Effector memory CD8-positive, alpha-beta T cell (primary cell): Measurements from ENCODE around the gene SEC14L5.
"Not testable (repeated sequence)": the region's sequence is repeated elsewhere in the genome, so short reads cannot be mapped to it uniquely, and the experiment has no call there.

ENCODE experiments used
- ATAC-seq: fragments of 150-1000 bp; cut with Tn5 transposase; replicated peaks from 2 replicates; pipeline ENCODE4 v1.10.0; 2021; ENCODE audit warnings: mild to moderate bottlenecking, moderate library complexity
- DNase-seq, 3 experiments: peaks; one replicate each; pipeline ENCODE4 v3.0.0; 2021
- H3K27ac Mint-ChIP-seq, 2 donors: one replicate each; pipeline ENCODE4 v1.8.0; 2022; ENCODE audit warnings: mild to moderate bottlenecking in 2 of 2, mixed read lengths in 2 of 2, moderate library complexity in 2 of 2
- H3K27me3 Mint-ChIP-seq, 2 donors: one replicate each; pipeline ENCODE4 v1.8.0; 2022; ENCODE audit warnings: mixed read lengths in 2 of 2
- H3K36me3 Mint-ChIP-seq: one replicate; pipeline ENCODE4 v1.8.0; 2022; ENCODE audit warnings: mild to moderate bottlenecking, moderate library complexity, mixed read lengths; ENCODE audit not compliant: insufficient read depth
- H3K4me1 Mint-ChIP-seq, 2 donors: one replicate each; pipeline ENCODE4 v1.8.0; 2022; ENCODE audit warnings: low read depth in 2 of 2, mixed read lengths in 2 of 2
- H3K4me3 Mint-ChIP-seq, 2 donors: one replicate each; pipeline ENCODE4 v1.8.0; 2022; ENCODE audit warnings: mild to moderate bottlenecking in 2 of 2, mixed read lengths in 2 of 2, moderate library complexity in 2 of 2
- H3K9me3 Mint-ChIP-seq, 2 donors: one replicate each; pipeline ENCODE4 v1.8.0; 2022; ENCODE audit warnings: mixed read lengths in 2 of 2

The SEC14L5 gene

DNA sequence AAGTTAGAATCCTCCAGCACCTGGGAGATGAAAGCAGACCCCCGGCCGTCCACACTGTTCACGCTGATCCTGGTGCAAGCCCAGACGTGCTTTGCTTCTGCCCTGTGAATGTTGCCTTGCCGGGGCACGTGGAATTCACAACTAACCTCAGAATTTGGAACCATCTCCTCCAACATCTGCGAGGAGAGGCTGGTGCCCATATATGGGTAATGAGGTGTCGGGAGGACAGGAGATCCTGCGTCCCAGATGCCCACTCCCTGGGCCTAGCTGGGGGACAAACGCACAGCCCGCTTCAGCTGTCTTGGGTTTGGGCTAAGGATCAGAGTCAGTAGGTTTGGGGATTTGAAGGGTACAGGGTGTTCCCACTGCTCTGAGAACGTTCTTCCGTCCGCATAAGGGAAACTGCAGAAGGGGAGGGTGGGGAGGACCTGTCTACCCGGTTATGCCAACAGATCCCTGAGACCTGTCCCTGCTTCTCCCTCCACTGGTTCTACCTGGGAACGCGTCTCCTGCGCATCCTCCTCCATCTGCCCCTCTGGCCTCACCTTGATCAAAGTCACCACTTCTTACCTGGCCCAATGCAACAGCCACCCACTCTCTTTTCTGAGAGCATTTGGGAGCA, 35.3 kb upstream of the SEC14L5 start:
- no peak overlapping the region for H3K4me3 Mint-ChIP-seq
- ATAC-seq: no peak
- no peaks in the 10 kb centered on the region for H3K4me1 Mint-ChIP-seq
- H3K36me3 Mint-ChIP-seq: no peaks in the 10 kb centered on the region
- no peak overlapping the region for H3K27ac Mint-ChIP-seq
- no peak for DNase-seq
- peaks cover 6 to 9% of the 10 kb centered on the region in 2 donors for H3K9me3 Mint-ChIP-seq
- peaks cover 24 to 54% of the 10 kb centered on the region in 2 donors for H3K27me3 Mint-ChIP-seq

GRCh38 chr16:4923853-4924252, 34.3 kb upstream of the SEC14L5 start:
- Mint-ChIP-seq H3K9me3 (peaks cover 6 to 9% of the 10 kb centered on the region in 2 donors), H3K4me3 (no peak overlapping the region), H3K27ac (no peak overlapping the region), H3K4me1 (no peaks in the 10 kb centered on the region), H3K36me3 (no peaks in the 10 kb centered on the region), H3K27me3 (peaks cover 24 to 43% of the 10 kb centered on the region in 2 donors)
- ATAC-seq: no peak
- no peak for DNase-seq

DNA sequence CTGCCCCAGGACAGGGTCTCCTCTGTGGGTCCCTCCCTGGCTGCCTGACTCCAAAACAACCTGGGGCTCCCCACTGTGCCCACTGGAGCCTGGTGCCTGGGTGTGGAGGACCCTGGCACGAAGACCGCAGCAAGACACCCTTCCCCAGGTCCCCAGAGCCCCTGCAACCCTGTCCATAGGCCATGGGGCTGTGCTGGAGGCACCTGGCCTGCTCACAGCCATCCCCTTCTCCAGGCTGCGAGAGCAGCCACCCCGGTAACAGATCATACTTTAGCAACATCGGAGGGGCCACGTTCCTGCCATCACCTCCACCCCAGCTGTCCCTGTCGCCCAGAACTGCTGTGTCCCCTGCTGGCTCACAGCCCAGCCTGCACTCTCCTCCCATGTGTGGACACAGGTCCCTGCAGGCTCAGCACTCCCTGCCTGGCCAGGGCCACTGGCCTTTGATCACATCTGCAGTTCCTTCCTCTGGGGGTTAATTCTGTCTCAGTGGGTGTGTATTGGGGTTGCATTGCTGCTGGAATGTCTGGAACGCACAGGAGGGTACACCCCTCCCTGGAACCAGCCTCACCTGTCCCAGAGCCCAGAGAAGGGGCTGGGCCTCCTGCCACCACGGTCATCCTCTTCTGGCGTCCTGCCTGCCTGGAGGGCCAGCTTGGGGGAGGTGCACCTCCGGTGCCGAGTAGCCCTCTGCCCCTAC, 33.4 kb upstream of the SEC14L5 start:
- DNase-seq (no peak), ATAC-seq (no peak)
- Mint-ChIP-seq H3K27ac (no peak overlapping the region), H3K4me3 (no peak overlapping the region), H3K9me3 (peaks cover 6 to 9% of the 10 kb centered on the region in 2 donors), H3K36me3 (peaks cover 5% of the 10 kb centered on the region), H3K27me3 (peaks cover 24 to 35% of the 10 kb centered on the region in 2 donors), H3K4me1 (no peaks in the 10 kb centered on the region)

DNA sequence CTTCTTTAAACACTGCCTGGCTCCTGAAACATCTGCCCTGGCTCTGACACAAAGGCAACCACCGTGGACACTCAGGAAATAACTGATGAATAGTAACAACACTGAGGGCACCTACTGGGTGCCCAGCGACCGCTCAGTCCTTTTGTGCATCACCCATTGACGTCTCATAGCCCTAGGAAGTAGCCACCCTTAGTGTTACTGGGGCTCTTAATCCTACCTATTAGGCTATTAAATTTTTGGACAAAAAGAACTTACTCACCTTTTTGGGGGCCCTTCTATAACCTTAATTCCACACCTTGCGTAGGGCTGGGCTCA, 32.9 kb upstream of the SEC14L5 start:
- Mint-ChIP-seq H3K27me3 (peaks cover 25 to 33% of the 10 kb centered on the region in 2 donors), H3K4me3 (no peak overlapping the region), H3K27ac (no peak overlapping the region), H3K9me3 (peaks cover 6 to 9% of the 10 kb centered on the region in 2 donors), H3K36me3 (peaks cover 5% of the 10 kb centered on the region), H3K4me1 (no peaks in the 10 kb centered on the region)
- DNase-seq (no peak), ATAC-seq (no peak)

DNA sequence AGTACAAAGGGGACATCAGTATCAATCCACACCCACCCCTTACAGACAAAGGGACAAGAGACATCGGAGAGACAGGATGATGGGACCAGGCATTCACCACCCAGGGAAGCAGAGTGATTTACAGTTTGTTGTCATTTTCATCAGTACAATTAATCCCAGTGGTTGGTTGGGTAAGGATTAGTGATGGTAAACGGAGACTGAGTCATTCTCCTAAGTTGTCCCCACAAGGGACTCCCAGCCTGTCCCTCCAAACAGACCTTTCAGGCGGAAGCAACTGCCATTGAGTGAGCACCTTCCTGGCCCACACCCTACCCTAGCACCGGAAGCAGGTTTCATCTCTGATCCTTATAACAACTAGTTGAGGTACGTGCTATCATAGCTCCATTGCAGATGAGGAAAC, 32.3 kb upstream of the SEC14L5 start:
- DNase-seq (no peak), ATAC-seq (no peak)
- H3K9me3 Mint-ChIP-seq: peaks cover 6 to 9% of the 10 kb centered on the region in 2 donors
- H3K36me3 Mint-ChIP-seq: peaks cover 5% of the 10 kb centered on the region
- no peak overlapping the region for H3K4me3 Mint-ChIP-seq
- no peaks in the 10 kb centered on the region for H3K4me1 Mint-ChIP-seq
- peaks cover 31 to 37% of the 10 kb centered on the region in 2 donors for H3K27me3 Mint-ChIP-seq
- no peak overlapping the region for H3K27ac Mint-ChIP-seq

- Mint-ChIP-seq H3K36me3 (peaks cover 5% of the 10 kb centered on the region), H3K4me3 (no peak overlapping the region), H3K9me3 (peaks cover 6 to 9% of the 10 kb centered on the region in 2 donors), H3K27ac (no peak overlapping the region), H3K27me3 (peaks cover 33 to 45% of the 10 kb centered on the region in 2 donors), H3K4me1 (no peaks in the 10 kb centered on the region)
- ATAC-seq (no peak), DNase-seq (no peak)
These were observed 31.2 kb upstream of the SEC14L5 start for GRCh38 chr16:4926928-4927327.

DNA sequence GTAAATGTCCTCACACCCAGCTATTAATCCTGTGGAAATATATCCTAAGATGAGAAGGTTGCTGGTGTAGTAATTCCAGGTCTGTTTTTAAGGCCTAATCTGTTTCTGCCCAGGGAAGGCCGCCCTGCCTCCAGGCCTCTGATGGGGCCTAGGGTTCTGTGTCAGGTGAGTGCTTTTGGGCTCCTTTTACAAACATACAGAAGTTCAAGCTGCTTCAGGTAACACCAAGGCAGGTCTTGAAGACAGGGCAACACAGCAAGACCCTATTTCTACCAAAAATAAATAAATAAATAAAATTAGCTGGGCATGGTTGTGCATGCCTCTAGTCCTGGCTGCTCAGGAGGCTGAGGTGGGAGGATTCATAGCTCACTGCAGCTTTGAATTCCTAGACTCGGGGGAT, 30.5 kb upstream of the SEC14L5 start:
- no peak for DNase-seq
- H3K27ac Mint-ChIP-seq: no peak overlapping the region
- H3K9me3 Mint-ChIP-seq: peaks cover 6 to 9% of the 10 kb centered on the region in 2 donors
- ATAC-seq: no peak
- H3K27me3 Mint-ChIP-seq: peaks cover 30 to 42% of the 10 kb centered on the region in 2 donors
- no peaks in the 10 kb centered on the region for H3K4me1 Mint-ChIP-seq
- no peak overlapping the region for H3K4me3 Mint-ChIP-seq
- peaks cover 5% of the 10 kb centered on the region for H3K36me3 Mint-ChIP-seq

GRCh38 chr16:4928227-4928626, 29.9 kb upstream of the SEC14L5 start:
- Mint-ChIP-seq H3K27me3 (peaks cover 25 to 42% of the 10 kb centered on the region in 2 donors), H3K27ac (no peak overlapping the region), H3K9me3 (peaks cover 6 to 9% of the 10 kb centered on the region in 2 donors), H3K36me3 (peaks cover 5% of the 10 kb centered on the region), H3K4me1 (no peaks in the 10 kb centered on the region), H3K4me3 (no peak overlapping the region)
- no peak for ATAC-seq
- no peak for DNase-seq

GRCh38 chr16:4929619-4930018, 28.5 kb upstream of the SEC14L5 start:
- not testable (repeated sequence) for DNase-seq, H3K4me1 Mint-ChIP-seq, H3K4me3 Mint-ChIP-seq, H3K9me3 Mint-ChIP-seq, ATAC-seq, H3K36me3 Mint-ChIP-seq, H3K27ac Mint-ChIP-seq
- peaks cover 26 to 46% of the 10 kb centered on the region in 2 donors for H3K27me3 Mint-ChIP-seq

- Mint-ChIP-seq H3K27ac (no peak overlapping the region), H3K9me3 (peaks cover 3 to 9% of the 10 kb centered on the region in 2 donors), H3K36me3 (peaks cover 5% of the 10 kb centered on the region), H3K4me1 (peaks cover 0 to 3% of the 10 kb centered on the region in 2 donors), H3K27me3 (peaks cover 30 to 57% of the 10 kb centered on the region in 2 donors), H3K4me3 (no peak overlapping the region)
- no peak for ATAC-seq
- no peak for DNase-seq
These were observed 26.7 kb upstream of the SEC14L5 start for GRCh38 chr16:4931381-4931780.

DNA sequence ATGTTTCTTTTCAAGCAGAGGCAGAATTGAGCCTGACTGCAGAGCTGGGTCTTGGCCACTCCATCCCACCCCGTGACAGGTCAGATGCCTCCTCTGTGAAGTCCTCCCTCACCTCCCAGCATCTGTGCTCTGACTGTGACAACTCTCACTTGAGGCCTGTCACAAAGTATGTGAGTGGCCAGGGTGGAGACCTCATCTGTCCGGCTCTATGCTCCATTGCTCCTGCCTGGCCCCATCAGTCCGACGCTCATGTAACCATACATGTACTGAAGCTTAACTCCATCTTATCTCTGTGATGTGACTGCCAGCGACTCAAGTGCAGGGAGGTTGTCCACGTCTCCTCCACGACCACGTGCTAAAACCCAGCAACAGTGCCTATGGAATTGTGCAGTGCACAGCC, 24.7 kb upstream of the SEC14L5 start:
- ATAC-seq: no peak
- no peaks in the 10 kb centered on the region for H3K9me3 Mint-ChIP-seq
- H3K4me1 Mint-ChIP-seq: peaks cover 0 to 8% of the 10 kb centered on the region in 2 donors

GRCh38 chr16:4933871-4934395, 24.2 kb upstream of the SEC14L5 start:
- Mint-ChIP-seq H3K27me3 (peaks cover 47 to 81% of the 10 kb centered on the region in 2 donors), H3K4me3 (no peak overlapping the region), H3K36me3 (peaks cover 6% of the 10 kb centered on the region), H3K4me1 (peaks cover 0 to 8% of the 10 kb centered on the region in 2 donors), H3K9me3 (no peaks in the 10 kb centered on the region), H3K27ac (no peak overlapping the region)
- ATAC-seq: no peak
- DNase-seq: no peak

More for the DNA sequence above, 24.7 kb upstream of the SEC14L5 start:
- no peak overlapping the region for H3K4me3 Mint-ChIP-seq
- H3K36me3 Mint-ChIP-seq: peaks cover 5% of the 10 kb centered on the region
- DNase-seq: no peak
- H3K27me3 Mint-ChIP-seq: peaks cover 45 to 76% of the 10 kb centered on the region in 2 donors
- H3K27ac Mint-ChIP-seq: no peak overlapping the region

GRCh38 chr16:4934591-4934990, 23.5 kb upstream of the SEC14L5 start:
- ATAC-seq: no peak
- Mint-ChIP-seq H3K4me1 (peaks cover 0 to 8% of the 10 kb centered on the region in 2 donors), H3K9me3 (no peaks in the 10 kb centered on the region), H3K27me3 (peaks cover 47 to 82% of the 10 kb centered on the region in 2 donors), H3K4me3 (peak overlapping the region; percentile 26 to 27), H3K27ac (no peak overlapping the region), H3K36me3 (peaks cover 4% of the 10 kb centered on the region)
- DNase-seq: no peak
